K562 (cell line): Measurements from ENCODE around the gene NUDT22. TPM values are rescaled to one million over a fixed set of nuclear protein-coding genes. Genes with fewer than 3 reads are reported as not detected.

Experiments used
- ARHGAP35 ChIP-seq: fragments of 450-650 bp; IDR thresholded peaks from 2 replicates; pipeline ENCODE4 v1.6.1; 2018; ENCODE audit not compliant: partially characterized antibody
- CBFA2T3 ChIP-seq: fragments of 450-650 bp; IDR thresholded peaks from 2 replicates; pipeline ENCODE4 v1.6.1; 2017
- E2F1 ChIP-seq: sonication (generic); formaldehyde crosslinking; IDR thresholded peaks from 2 replicates; pipeline ENCODE4 v1.8.1; 2023; ENCODE audit warnings: mild to moderate bottlenecking, missing genetic modification reagents, moderate library complexity
- GMEB1 ChIP-seq: fragments of 250-450 bp; sonication (Bioruptor Pico); IDR thresholded peaks from 2 replicates; pipeline ENCODE4 v1.4.0; 2020; ENCODE audit warnings: mild to moderate bottlenecking
- HMG20A ChIP-seq: fragments of 450-650 bp; formaldehyde crosslinking; conservative IDR thresholded peaks from 2 replicates; pipeline ENCODE4 v1.4.0; 2020; ENCODE audit warnings: mild to moderate bottlenecking, mixed read lengths
- HNRNPLL ChIP-seq: fragments of 200-400 bp; formaldehyde crosslinking; IDR thresholded peaks from 2 replicates; pipeline ENCODE4 v1.6.1; 2017; ENCODE audit warnings: low read length, low read depth, mild to moderate bottlenecking; ENCODE audit not compliant: poor library complexity, severe bottlenecking
- IRF1 ChIP-seq: sonication (generic); formaldehyde crosslinking; IDR thresholded peaks from 2 replicates; pipeline ENCODE4 v1.8.0; 2022; ENCODE audit warnings: missing genetic modification reagents, mild to moderate bottlenecking, borderline replicate concordance
- JUND ChIP-seq, 2 experiments: IDR thresholded peaks; 2 replicates in 1 of 2; 3 replicates in 1 of 2; pipeline ENCODE4 v1.6.1; 2011; ENCODE audit warnings: borderline replicate concordance in 2 of 2, low read depth in 2 of 2, low read length in 2 of 2, improper control_type of control experiment in 1 of 2, missing biosample characterization in 1 of 2, missing genetic modification characterization in 1 of 2, missing genetic modification reagents in 1 of 2
- KDM1A ChIP-seq, 2 experiments: fragments of 450-650 bp; IDR thresholded peaks; 2 replicates each; pipeline ENCODE4 v1.6.1; 2016; ENCODE audit warnings: mild to moderate bottlenecking in 2 of 2
- MEIS2 ChIP-seq: fragments of 450-650 bp; IDR thresholded peaks from 2 replicates; pipeline ENCODE4 v1.6.1; 2014; ENCODE audit warnings: mild to moderate bottlenecking; ENCODE audit not compliant: partially characterized antibody
- NELFE ChIP-seq: IDR thresholded peaks from 2 replicates; pipeline ENCODE4 v1.6.1; 2011; ENCODE audit warnings: mild to moderate bottlenecking; ENCODE audit not compliant: insufficient read depth, insufficient read length
- PPARD ChIP-seq: fragments of 250-450 bp; sonication (Bioruptor Pico); IDR thresholded peaks from 2 replicates; pipeline ENCODE4 v1.8.0; 2022; ENCODE audit warnings: inconsistent platforms, mild to moderate bottlenecking, moderate library complexity
- RBM14 ChIP-seq: fragments of 200-400 bp; formaldehyde crosslinking; IDR thresholded peaks from 2 replicates; pipeline ENCODE4 v1.6.1; 2018; ENCODE audit warnings: low read depth, mild to moderate bottlenecking, low read length, moderate library complexity, borderline replicate concordance; ENCODE audit not compliant: insufficient read depth
- SNIP1 ChIP-seq: fragments of 450-650 bp; IDR thresholded peaks from 2 replicates; pipeline ENCODE4 v1.7.1; 2017; ENCODE audit warnings: low read depth, mild to moderate bottlenecking
- TBP ChIP-seq: optimal IDR thresholded peaks from 2 replicates; pipeline ENCODE3; 2011; ENCODE audit warnings: low read depth, low read length, improper control_type of control experiment
- ZNF212 ChIP-seq: fragments of 450-650 bp; formaldehyde crosslinking; IDR thresholded peaks from 2 replicates; pipeline ENCODE4 v1.4.0; 2020; ENCODE audit warnings: mild to moderate bottlenecking
- ZNF324 ChIP-seq: fragments of 250-450 bp; sonication (Bioruptor Pico); IDR thresholded peaks from 2 replicates; pipeline ENCODE4 v1.4.0; 2020; ENCODE audit warnings: mild to moderate bottlenecking
- ZNF395 ChIP-seq: fragments of 200-800 bp; sonication (Bioruptor generic); IDR thresholded peaks from 2 replicates; pipeline ENCODE4 v1.6.1; 2017; ENCODE audit warnings: missing genetic modification characterization, missing compliant biosample characterization
- ZNF561 ChIP-seq: fragments of 450-650 bp; formaldehyde crosslinking; conservative IDR thresholded peaks from 2 replicates; pipeline ENCODE4 v1.4.0; 2020; ENCODE audit warnings: mild to moderate bottlenecking, moderate library complexity
- ZNF764 ChIP-seq: fragments of 250-450 bp; sonication (Bioruptor Pico); IDR thresholded peaks from 2 replicates; pipeline ENCODE4 v1.4.0; 2020; ENCODE audit warnings: low read depth, mild to moderate bottlenecking, moderate library complexity
- ZNF766 ChIP-seq: fragments of 200-800 bp; sonication (Bioruptor generic); conservative IDR thresholded peaks from 2 replicates; pipeline ENCODE4 v1.6.1; 2016; ENCODE audit warnings: missing genetic modification characterization, missing compliant biosample characterization
- polyA plus RNA-seq, 8 experiments: library from polyadenylated mRNA; depleted of rRNA in 4 of 8; stranded (reverse) in 5 of 8; unstranded in 3 of 8; fragments of >200 nt; fragmentation: Nextera tagmentation in 2 of 8; fragmentation: Illumina TruSeq in 1 of 8; extraction: Ambion mirVana in 2 of 8; extraction: Trizol in 1 of 8; gene quantifications; 2 replicates each; pipeline versions ENCODE4 v1.2.1 to v1.2.3, GENCODE V29; 2011 to 2014; ENCODE audit warnings: inconsistent platforms in 1 of 8, missing spikeins in 1 of 8
- total RNA-seq, 7 experiments: library from RNA; depleted of rRNA in 6 of 7; stranded (reverse); fragments of >200 nt in 6 of 7; fragmentation: Illumina TruSeq in 2 of 7; extraction: Trizol in 2 of 7; gene quantifications; 2 replicates each; pipeline versions ENCODE4 v1.2.1 to v1.2.3, GENCODE V29; 2011 to 2021; ENCODE audit warnings: low replicate concordance in 1 of 7

The NUDT22 gene
- total and polyA plus RNA-seq, 9 of the 15 experiments (the other 6 are each of a cell fraction or from before 2014, with no cell fraction given), result 6.3 to 92.6 (median 37.4) TPM

- no peak; the same call in 1 of the 2 replicates for TF ChIP-seq ZNF766 (CRISPR knock-in tag)
- TF ChIP-seq ZNF212 (CRISPR knock-in tag), result no peak
- peak; percentile 57 for TF ChIP-seq HNRNPLL
- 0 out of 2 replicates have a peak, but pooled peaks have one; percentile 32 for TF ChIP-seq ZNF764 (CRISPR knock-in tag)
- TF ChIP-seq GMEB1 (CRISPR knock-in tag), result peak; percentile 63
- TF ChIP-seq ZNF395, result peak; percentile 70; the same call in 1 of the 2 replicates
- no peak for TF ChIP-seq PPARD (CRISPR knock-in tag)
- TF ChIP-seq E2F1 (CRISPR knock-in tag), result no peak
- peak; percentile 39 for TF ChIP-seq JUND (IDR thresholded peaks at IDR 0.05; ENCODE audit: borderline replicate concordance, low read depth, low read length)
- no peak; the same call in 2 of the 3 replicates for TF ChIP-seq JUND (tag; IDR thresholded peaks at IDR 0.05; ENCODE audit: borderline replicate concordance, low read depth, low read length)
- TF ChIP-seq ZNF561 (CRISPR knock-in tag), result 0 out of 2 replicates have a peak, but pooled peaks have one; percentile 28
- TF ChIP-seq MEIS2, result peak; percentile 77
- TF ChIP-seq NELFE, result no peak
- no peak for TF ChIP-seq HMG20A (CRISPR knock-in tag)
- TF ChIP-seq TBP, result peak; percentile 96
- no peak for TF ChIP-seq SNIP1
- no peak for TF ChIP-seq KDM1A (IDR thresholded peaks at IDR 0.05)
- 0 out of 2 replicates have a peak, but pooled peaks have one; percentile 46 for TF ChIP-seq RBM14
- no peak for TF ChIP-seq IRF1 (CRISPR knock-in tag)
- TF ChIP-seq CBFA2T3, result peak; percentile 4; the same call in 1 of the 2 replicates
- no peak; the same call in none of the 2 replicates for TF ChIP-seq ZNF324 (CRISPR knock-in tag)
- TF ChIP-seq ARHGAP35, result no peak
Observed at GRCh38 chr11:64240435-64241240, 14.6 kb downstream of the NUDT22 start, which contains the start of gene FKBP2 (continued).
